ENCODE results near the gene MAP3K4. TPM values are rescaled to one million over a fixed set of nuclear protein-coding genes. Genes with fewer than 3 reads are reported as not detected.

MAP3K4 gene
- total and polyA plus RNA-seq, 2 of the 8 experiments (the other 6 are each of a cell fraction or from before 2014, with no cell fraction given), result 16.6 to 51.6 TPM

DNA sequence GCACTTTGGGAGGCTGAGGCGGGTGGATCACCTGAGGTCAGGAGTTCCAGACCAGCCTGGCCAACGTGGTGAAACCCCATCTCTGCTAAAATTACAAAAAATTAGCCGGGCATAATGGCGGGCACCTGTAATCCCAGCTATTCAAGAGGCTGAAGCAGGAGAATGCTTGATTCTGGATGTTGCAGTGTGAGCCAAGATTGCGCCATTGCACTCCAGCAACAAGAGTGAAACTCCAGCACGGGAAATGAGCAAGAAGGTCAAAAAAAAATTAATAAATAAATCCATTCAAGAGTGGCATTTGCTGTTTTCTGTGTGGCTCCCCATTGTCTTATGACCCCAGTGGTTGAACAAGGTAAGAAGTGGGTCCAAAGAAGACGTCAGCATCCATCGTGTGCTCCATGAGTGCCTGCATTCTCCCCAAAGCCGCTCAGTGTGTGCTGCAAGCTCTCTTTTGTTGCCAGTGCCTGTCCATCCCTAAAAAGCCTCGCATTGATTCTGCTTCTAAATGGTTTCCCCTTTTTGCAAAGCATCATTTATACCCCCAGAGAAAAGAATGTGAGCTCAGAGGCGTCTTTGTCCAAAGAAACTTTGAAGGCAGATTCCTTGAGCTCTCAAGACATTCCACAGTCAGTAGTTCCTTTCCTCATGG lies 38.8 kb upstream of the MAP3K4 start:
- POLR2A ChIA-PET (ENCODE audit: partially characterized antibody), result no interaction called here
- H4K20me1 ChIP-seq (replicated peaks in 1 of 2; ENCODE audit: control insufficient read depth in 1 of 2, insufficient read depth in 2 of 2, low read length in 2 of 2), result no peaks in the 10 kb centered on the region
- H3K4me1 ChIP-seq (replicated peaks in 1 of 4; ENCODE audit: control insufficient read depth in 3 of 4, insufficient read depth in 4 of 4, low read length in 3 of 4), result peaks cover 0 to 3% (median 0%) of the 10 kb centered on the region in 4 experiments; a peak in 1 of 7 replicates
- FAIRE-seq (no peak), DNase-seq (ENCODE audit: low read depth in 1 of 2, low spot score in 2 of 2) (no peak)
- no peak overlapping the region for H3K4me2 ChIP-seq (ENCODE audit: insufficient read depth in 1 of 2, low read depth in 2 of 2, low read length in 2 of 2)
- no peak overlapping the region for H3K18ac ChIP-seq (ENCODE audit: extremely low read depth, low read length)
- no peak overlapping the region for H3K23ac ChIP-seq (ENCODE audit: insufficient read length)
- H4K91ac ChIP-seq (replicated peaks; ENCODE audit: insufficient read length, low read length), result no peak overlapping the region
- no peaks in the 10 kb centered on the region for H3K23me2 ChIP-seq (ENCODE audit: low read depth, low read length)
- no peak overlapping the region for H2BK15ac ChIP-seq (ENCODE audit: low read length)
- no peak overlapping the region for H3K14ac ChIP-seq (ENCODE audit: insufficient read length)
- H2AK5ac ChIP-seq (ENCODE audit: low read depth, low read length), result no peak overlapping the region
- H3K27me3 ChIP-seq (replicated peaks in 1 of 4; ENCODE audit: control insufficient read depth in 3 of 4, extremely low read depth in 1 of 4, insufficient read depth in 3 of 4, low read length in 3 of 4), result no peaks in the 10 kb centered on the region
- H3K36me3 ChIP-seq (ENCODE audit: control insufficient read depth in 2 of 4, insufficient read depth in 4 of 4, low read length in 3 of 4), result no peaks in the 10 kb centered on the region
- no peak overlapping the region for H3K4ac ChIP-seq (replicated peaks; ENCODE audit: insufficient read length, low read depth, low read length)
- no peak overlapping the region for H2BK12ac ChIP-seq (ENCODE audit: low read depth, low read length)
- H3K27ac ChIP-seq (ENCODE audit: low read depth, low read length), result no peak overlapping the region
- no peak overlapping the region for H3K9ac ChIP-seq (replicated peaks in 1 of 4; ENCODE audit: extremely low read depth in 1 of 4, low read depth in 3 of 4, low read length in 3 of 4)
- H2BK5ac ChIP-seq (ENCODE audit: low read depth, low read length), result no peak overlapping the region
- no peak overlapping the region for H3K4me3 ChIP-seq (ENCODE audit: extremely low read depth in 1 of 4, insufficient read depth in 2 of 4, low read depth in 3 of 4, low read length in 4 of 4)
- H2BK120ac ChIP-seq (replicated peaks; ENCODE audit: low read depth, low read length), result no peak overlapping the region
- H3K56ac ChIP-seq (replicated peaks; ENCODE audit: insufficient read length, low read depth, low read length), result no peak overlapping the region
- no peaks in the 10 kb centered on the region for H3K9me3 ChIP-seq (ENCODE audit: insufficient read depth in 2 of 2, low read depth in 1 of 2, low read length in 1 of 2)
- H2BK20ac ChIP-seq (ENCODE audit: low read length), result no peak overlapping the region
- no peak overlapping the region for H2AFZ ChIP-seq (ENCODE audit: low read length)
- no peak overlapping the region for H4K5ac ChIP-seq (ENCODE audit: insufficient read length, low read depth, low read length)
- H3K79me1 ChIP-seq (ENCODE audit: low read depth, low read length), result no peaks in the 10 kb centered on the region
- H3K79me2 ChIP-seq (ENCODE audit: control insufficient read depth in 1 of 2, insufficient read depth in 2 of 2, low read length in 2 of 2), result no peaks in the 10 kb centered on the region
- 66% methylated on average over 11 of the region's 11 CpGs; no CpG with 5 or more reads in 1 of the 2 experiments for whole genome bisulfite sequencing, 2 experiments (ENCODE audit: extremely low coverage in 1 of 2, insufficient coverage in 1 of 2, insufficient read length in 1 of 2, insufficient replicate concordance in 2 of 2, low coverage in 1 of 2, low lambda C conversion rate in 2 of 2, missing lambda C conversion rate in 1 of 2)
- H4K8ac ChIP-seq (ENCODE audit: extremely low read depth, insufficient read depth, low read length), result no peak overlapping the region
- CTCF ChIA-PET (ENCODE audit: partially characterized antibody), result no interaction called here
- TF ChIP-seq TAF7 (optimal IDR thresholded peaks at IDR 0.05; ENCODE audit: borderline replicate concordance, low read depth, low read length), result no peak
- TF ChIP-seq EZH2 (IDR thresholded peaks at IDR 0.05; ENCODE audit: low read depth, low read length, severe bottlenecking), result no peak
- TF ChIP-seq HDAC2 (IDR thresholded peaks at IDR 0.05; ENCODE audit: borderline replicate concordance in 1 of 2, low read depth in 2 of 2, low read length in 2 of 2), result no peak
- no peak for TF ChIP-seq KDM4A (IDR thresholded peaks at IDR 0.05; ENCODE audit: low read depth, low read length, severe bottlenecking)
- TF ChIP-seq GABPA (IDR thresholded peaks at IDR 0.05; ENCODE audit: borderline replicate concordance, insufficient read depth, low read length), result no peak
- no peak for TF ChIP-seq CHD1 (IDR thresholded peaks at IDR 0.05; ENCODE audit: low read depth, low read length)
- no peak for TF ChIP-seq SP2 (IDR thresholded peaks at IDR 0.05; ENCODE audit: low read length)
- TF ChIP-seq RBBP5 (IDR thresholded peaks at IDR 0.05; ENCODE audit: borderline replicate concordance, low read depth, low read length), result no peak
- no peak for TF ChIP-seq SIX5 (IDR thresholded peaks at IDR 0.05; ENCODE audit: low read depth, low read length)
- no peak for TF ChIP-seq POLR2A (IDR thresholded peaks at IDR 0.05; ENCODE audit: control extremely low read depth in 1 of 2, low read depth in 2 of 2, low read length in 2 of 2)
- no peak for TF ChIP-seq CBX8 (IDR thresholded peaks at IDR 0.05; ENCODE audit: borderline replicate concordance, low read depth, low read length)
- TF ChIP-seq JUN (IDR thresholded peaks at IDR 0.05; ENCODE audit: low read depth, low read length), result no peak
- TF ChIP-seq BRCA1 (IDR thresholded peaks at IDR 0.05; ENCODE audit: low read depth, low read length), result no peak
